HEK293T (cell line): ENCODE results near the gene MDM2.

Experiments used
- BHLHE40 ChIP-seq: fragments of 450-650 bp; IDR thresholded peaks from 2 replicates; pipeline ENCODE4 v1.6.1; 2016; ENCODE audit warnings: mild to moderate bottlenecking, moderate library complexity, borderline replicate concordance
- CTBP1 ChIP-seq: fragments of 450-650 bp; IDR thresholded peaks from 2 replicates; pipeline ENCODE4 v1.6.1; 2016; ENCODE audit warnings: borderline replicate concordance
- ELF4 ChIP-seq: fragments of 450-650 bp; IDR thresholded peaks from 2 replicates; pipeline ENCODE4 v1.6.1; 2017; ENCODE audit warnings: antibody characterized with exemption
- FOXA1 ChIP-seq: fragments of 450-650 bp; IDR thresholded peaks from 2 replicates; pipeline ENCODE4 v1.6.1; 2016; ENCODE audit warnings: mild to moderate bottlenecking
- FOXK2 ChIP-seq: fragments of 450-650 bp; IDR thresholded peaks from 2 replicates; pipeline ENCODE4 v1.6.1; 2016; ENCODE audit warnings: mild to moderate bottlenecking
- FOXM1 ChIP-seq: fragments of 450-650 bp; IDR thresholded peaks from 2 replicates; pipeline ENCODE4 v1.6.1; 2017; ENCODE audit warnings: mild to moderate bottlenecking, borderline replicate concordance
- HDGF ChIP-seq: fragments of 450-650 bp; IDR thresholded peaks from 2 replicates; pipeline ENCODE4 v1.6.1; 2017; ENCODE audit warnings: antibody characterized with exemption, borderline replicate concordance
- NFRKB ChIP-seq: fragments of 450-650 bp; IDR thresholded peaks from 2 replicates; pipeline ENCODE4 v1.6.1; 2016; ENCODE audit warnings: mild to moderate bottlenecking, moderate library complexity
- SP1 ChIP-seq: fragments of 450-650 bp; IDR thresholded peaks from 2 replicates; pipeline ENCODE4 v1.6.1; 2017
- SUZ12 ChIP-seq: fragments of 450-650 bp; IDR thresholded peaks from 2 replicates; pipeline ENCODE4 v1.6.1; 2016; ENCODE audit warnings: mild to moderate bottlenecking
- TARDBP ChIP-seq: fragments of 450-650 bp; IDR thresholded peaks from 2 replicates; pipeline ENCODE4 v1.6.1; 2016
- ZNF384 ChIP-seq: fragments of 450-650 bp; IDR thresholded peaks from 2 replicates; pipeline ENCODE4 v1.6.1; 2016

GRCh38 chr12:68839183-68840147 lies 31.5 kb downstream of the MDM2 start:
- TF ChIP-seq HDGF (no peak), FOXK2 (no peak), FOXA1 (no peak), SUZ12 (no peak), ELF4 (no peak), SP1 (no peak), TARDBP (no peak), NFRKB (no peak), FOXM1 (no peak), BHLHE40 (no peak), ZNF384 (no peak), CTBP1 (no peak)
